HepG2 (cell line): ENCODE measurements around the gene RIIAD1. TPM values are rescaled to one million over a fixed set of nuclear protein-coding genes. Genes with fewer than 3 reads are reported as not detected.

ENCODE experiments used
- ARNT ChIP-seq: fragments of 450-650 bp; IDR thresholded peaks from 2 replicates; pipeline ENCODE4 v1.6.1; 2017
- ATF7 ChIP-seq, 2 experiments: fragments of 450-650 bp in 1 of 2; sonication (generic) in 1 of 2; formaldehyde crosslinking in 1 of 2; IDR thresholded peaks; 2 replicates each; pipeline versions ENCODE4 v1.4.0 to v1.6.1; 2016 to 2020; ENCODE audit warnings: antibody characterized with exemption in 1 of 2, mild to moderate bottlenecking in 1 of 2, missing genetic modification reagents in 1 of 2
- CCDC6 ChIP-seq: sonication (generic); formaldehyde crosslinking; IDR thresholded peaks from 2 replicates; pipeline ENCODE4 v1.8.1; 2022; ENCODE audit warnings: mild to moderate bottlenecking, missing genetic modification reagents, moderate library complexity
- E2F1 ChIP-seq: sonication (generic); formaldehyde crosslinking; IDR thresholded peaks from 2 replicates; pipeline ENCODE4 v1.5.0; 2020; ENCODE audit warnings: missing genetic modification reagents
- ELF1 ChIP-seq: sonication (generic); formaldehyde crosslinking; IDR thresholded peaks from 2 replicates; pipeline ENCODE4 v1.4.0; 2020; ENCODE audit warnings: missing genetic modification reagents
- ISX ChIP-seq: sonication (generic); formaldehyde crosslinking; conservative IDR thresholded peaks from 2 replicates; pipeline ENCODE4 v1.5.0; 2020; ENCODE audit warnings: missing genetic modification reagents
- KAT8 ChIP-seq: IDR thresholded peaks from 2 replicates; pipeline ENCODE4 v1.6.1; 2016; ENCODE audit warnings: missing genetic modification reagents, missing compliant biosample characterization
- MIER2 ChIP-seq: IDR thresholded peaks from 2 replicates; pipeline ENCODE4 v1.6.1; 2016; ENCODE audit warnings: missing biosample characterization, missing genetic modification reagents
- MLX ChIP-seq: IDR thresholded peaks from 2 replicates; pipeline ENCODE4 v1.6.1; 2016
- NCOR1 ChIP-seq: fragments of 200-600 bp; sonication (generic); IDR thresholded peaks from 2 replicates; pipeline ENCODE4 v1.7.0; 2017; ENCODE audit warnings: antibody characterized with exemption, low read length, borderline replicate concordance
- SATB2 ChIP-seq: sonication (generic); formaldehyde crosslinking; IDR thresholded peaks from 2 replicates; pipeline ENCODE4 v1.5.0; 2020; ENCODE audit warnings: missing genetic modification reagents
- SRF ChIP-seq: IDR thresholded peaks from 2 replicates; pipeline ENCODE4 v1.6.1; 2011; ENCODE audit warnings: mild to moderate bottlenecking, low read depth, low read length, moderate library complexity
- SRY ChIP-seq: sonication (generic); formaldehyde crosslinking; IDR thresholded peaks from 2 replicates; pipeline ENCODE4 v1.8.0; 2022; ENCODE audit warnings: mild to moderate bottlenecking, missing genetic modification reagents
- TARDBP ChIP-seq: sonication (generic); formaldehyde crosslinking; IDR thresholded peaks from 2 replicates; pipeline ENCODE4 v1.8.0; 2022; ENCODE audit warnings: mild to moderate bottlenecking, missing genetic modification reagents
- TBP ChIP-seq: sonication (generic); formaldehyde crosslinking; IDR thresholded peaks from 2 replicates; pipeline ENCODE4 v1.5.0; 2020; ENCODE audit warnings: missing genetic modification reagents
- ZBTB7B ChIP-seq: sonication (generic); formaldehyde crosslinking; IDR thresholded peaks from 2 replicates; pipeline ENCODE4 v1.4.0; 2020; ENCODE audit warnings: missing genetic modification reagents
- ZC3H4 ChIP-seq: sonication (generic); formaldehyde crosslinking; IDR thresholded peaks from 2 replicates; pipeline ENCODE4 v1.4.0; 2020; ENCODE audit warnings: missing genetic modification reagents, borderline replicate concordance
- ZMAT3 ChIP-seq: sonication (generic); formaldehyde crosslinking; conservative IDR thresholded peaks from 2 replicates; pipeline ENCODE4 v1.7.0; 2021; ENCODE audit warnings: missing genetic modification reagents
- ZNF234 ChIP-seq: sonication (generic); formaldehyde crosslinking; conservative IDR thresholded peaks from 2 replicates; pipeline ENCODE4 v1.5.1; 2020; ENCODE audit warnings: mild to moderate bottlenecking, missing genetic modification reagents
- ZNF317 ChIP-seq: sonication (generic); formaldehyde crosslinking; IDR thresholded peaks from 2 replicates; pipeline ENCODE4 v1.5.0; 2020; ENCODE audit warnings: mild to moderate bottlenecking, missing genetic modification reagents
- ZNF367 ChIP-seq: sonication (generic); formaldehyde crosslinking; IDR thresholded peaks from 2 replicates; pipeline ENCODE4 v1.4.0; 2020; ENCODE audit warnings: missing genetic modification reagents, borderline replicate concordance
- ZNF501 ChIP-seq: sonication (generic); formaldehyde crosslinking; IDR thresholded peaks from 2 replicates; pipeline ENCODE4 v1.5.1; 2020; ENCODE audit warnings: mild to moderate bottlenecking, moderate library complexity, missing genetic modification reagents
- ZNF543 ChIP-seq: sonication (generic); formaldehyde crosslinking; IDR thresholded peaks from 2 replicates; pipeline ENCODE4 v1.4.0; 2020; ENCODE audit warnings: mild to moderate bottlenecking, missing genetic modification reagents
- ZNF597 ChIP-seq: sonication (generic); formaldehyde crosslinking; IDR thresholded peaks from 2 replicates; pipeline ENCODE4 v1.5.0; 2020; ENCODE audit warnings: missing genetic modification reagents
- ZNF652 ChIP-seq: IDR thresholded peaks from 2 replicates; pipeline ENCODE4 v1.6.1; 2016; ENCODE audit warnings: low read depth, borderline replicate concordance
- ZNF781 ChIP-seq: sonication (generic); formaldehyde crosslinking; IDR thresholded peaks from 2 replicates; pipeline ENCODE4 v1.5.1; 2020; ENCODE audit warnings: borderline replicate concordance, mild to moderate bottlenecking, missing genetic modification reagents; ENCODE audit errors: not compliant biosample characterization
- ZSCAN21 ChIP-seq: sonication (generic); formaldehyde crosslinking; IDR thresholded peaks from 2 replicates; pipeline ENCODE4 v1.8.0; 2022; ENCODE audit warnings: mild to moderate bottlenecking, missing genetic modification reagents, moderate library complexity, borderline replicate concordance
- polyA plus RNA-seq, 8 experiments: library from polyadenylated mRNA; depleted of rRNA in 3 of 8; stranded (reverse) in 7 of 8; unstranded in 1 of 8; fragments of >200 nt; fragmentation: Illumina TruSeq in 4 of 8; extraction: Trizol in 4 of 8; gene quantifications; 2 replicates each; pipeline versions ENCODE4 v1.2.1 to v1.2.3, GENCODE V29; 2011 to 2016; ENCODE audit warnings: low read depth in 4 of 8, missing spikeins in 1 of 8, mixed read lengths in 1 of 8; ENCODE audit not compliant: insufficient read depth in 1 of 8
- total RNA-seq, 5 experiments: library from RNA; depleted of rRNA; stranded (reverse); fragments of >200 nt; fragmentation: Illumina TruSeq; extraction: Trizol; gene quantifications; 2 replicates each; pipeline ENCODE4 v1.2.3, GENCODE V29; 2016; ENCODE audit warnings: low read depth in 1 of 5

The RIIAD1 gene
- total and polyA plus RNA-seq, 2 of the 13 experiments (the other 11 are each of a cell fraction or from before 2014, with no cell fraction given): not detected

- TF ChIP-seq SRF: peak; percentile 55; the same call in 1 of the 2 replicates
- no peak for TF ChIP-seq ZNF367
- no peak for TF ChIP-seq ATF7 (IDR thresholded peaks at IDR 0.05)
- TF ChIP-seq ATF7 (CRISPR knock-in tag; IDR thresholded peaks at IDR 0.05): no peak
- peak; percentile 72; the same call in 1 of the 2 replicates for TF ChIP-seq ZNF317 (CRISPR knock-in tag)
- peak; percentile 74; the same call in 1 of the 2 replicates for TF ChIP-seq ZMAT3 (CRISPR knock-in tag)
- peak; percentile 91 for TF ChIP-seq ZNF781
- TF ChIP-seq NCOR1: no peak
- TF ChIP-seq SRY (CRISPR knock-in tag): no peak
- no peak for TF ChIP-seq ZNF234
- peak; percentile 90 for TF ChIP-seq ZNF501 (CRISPR knock-in tag)
- TF ChIP-seq MLX (CRISPR knock-in tag): no peak
- TF ChIP-seq ARNT: no peak
- TF ChIP-seq ISX (CRISPR knock-in tag): 0 out of 2 replicates have a peak, but pooled peaks have one; percentile 52
- TF ChIP-seq MIER2 (CRISPR knock-in tag): no peak
- peak; percentile 37; the same call in 1 of the 2 replicates for TF ChIP-seq E2F1 (CRISPR knock-in tag)
- 0 out of 2 replicates have a peak, but pooled peaks have one; percentile 67 for TF ChIP-seq SATB2 (CRISPR knock-in tag)
- TF ChIP-seq ZSCAN21 (CRISPR knock-in tag): no peak; the same call in 1 of the 2 replicates
- no peak for TF ChIP-seq TBP (CRISPR knock-in tag)
- peak; percentile 40 for TF ChIP-seq ELF1
- TF ChIP-seq ZNF543: no peak
- peak; percentile 99 for TF ChIP-seq KAT8 (CRISPR knock-in tag)
- no peak for TF ChIP-seq ZNF597 (CRISPR knock-in tag)
- TF ChIP-seq ZC3H4 (CRISPR knock-in tag): no peak
- peak; percentile 60 for TF ChIP-seq ZBTB7B (CRISPR knock-in tag)
- peak; percentile 53; the same call in 1 of the 2 replicates for TF ChIP-seq CCDC6 (CRISPR knock-in tag)
- 0 out of 2 replicates have a peak, but pooled peaks have one; percentile 27 for TF ChIP-seq ZNF652 (CRISPR knock-in tag)
- peak; percentile 57; the same call in 1 of the 2 replicates for TF ChIP-seq TARDBP (CRISPR knock-in tag)
Observed at GRCh38 chr1:151762941-151763921, 41.9 kb downstream of the RIIAD1 start, which contains the start of gene MRPL9 (continued).
